HG02938 (cell line): Measurements from ENCODE around the gene CDKL1.
"Not testable (repeated sequence)": the region's sequence is repeated elsewhere in the genome, so short reads cannot be mapped to it uniquely, and the experiment has no call there.

ENCODE experiments used
- ATAC-seq: cut with Tn5 transposase; IDR thresholded peaks from one replicate; pipeline ENCODE4 v1.9.1; 2021; ENCODE audit warnings: mild to moderate bottlenecking, moderate library complexity; ENCODE audit not compliant: unreplicated experiment

Gene CDKL1

DNA sequence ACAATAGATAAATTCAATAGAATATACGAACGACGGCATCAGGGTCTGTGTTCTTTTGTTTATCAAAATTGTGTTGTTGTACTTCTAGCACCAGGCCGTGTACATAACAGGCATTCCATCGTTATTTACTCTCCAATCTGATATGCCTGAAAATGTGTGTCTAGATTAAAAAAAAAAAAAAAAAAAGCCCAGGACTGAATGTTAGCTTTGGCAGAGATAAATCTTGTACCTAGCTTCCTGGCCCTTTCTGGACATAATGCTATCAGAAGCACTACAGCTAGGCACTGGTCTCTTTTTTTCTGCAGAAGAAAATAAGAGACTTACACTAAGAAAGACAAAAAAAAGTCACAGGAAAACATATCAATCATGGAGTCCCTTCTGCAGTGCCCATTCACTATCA lies 37.0 kb downstream of the CDKL1 start:
- ATAC-seq, result no peak

DNA sequence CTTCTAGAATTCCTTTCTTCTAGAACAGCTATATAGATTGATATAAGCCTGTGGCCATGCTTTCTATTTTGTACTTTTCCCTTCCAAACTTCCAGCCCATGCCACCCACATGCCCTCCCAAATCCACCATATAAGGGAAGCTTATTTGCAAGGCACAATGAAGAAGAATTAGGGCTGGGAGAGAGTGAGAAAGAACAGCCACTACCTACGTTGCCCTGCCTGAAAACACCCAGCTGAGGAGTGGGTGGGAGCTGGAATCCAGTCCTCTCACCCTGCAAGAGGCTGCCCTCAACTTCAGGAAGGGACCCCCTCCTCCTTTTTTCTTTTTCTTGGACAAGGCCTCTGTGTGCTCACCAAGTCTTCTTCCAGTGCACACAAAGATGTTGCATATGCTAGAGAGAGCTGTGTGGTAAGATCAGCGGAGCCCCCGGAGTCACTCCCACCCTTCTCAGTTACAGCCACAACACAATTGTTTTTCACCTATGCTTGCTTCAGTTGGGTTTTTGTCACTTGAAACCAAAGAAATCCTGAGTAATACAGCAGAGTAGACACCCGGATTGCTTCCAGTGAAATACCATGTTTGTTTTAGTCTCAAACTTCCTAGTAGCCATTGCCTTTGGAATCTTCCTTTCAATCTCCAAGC lies 38.8 kb downstream of the CDKL1 start:
- ATAC-seq, result no peak

DNA sequence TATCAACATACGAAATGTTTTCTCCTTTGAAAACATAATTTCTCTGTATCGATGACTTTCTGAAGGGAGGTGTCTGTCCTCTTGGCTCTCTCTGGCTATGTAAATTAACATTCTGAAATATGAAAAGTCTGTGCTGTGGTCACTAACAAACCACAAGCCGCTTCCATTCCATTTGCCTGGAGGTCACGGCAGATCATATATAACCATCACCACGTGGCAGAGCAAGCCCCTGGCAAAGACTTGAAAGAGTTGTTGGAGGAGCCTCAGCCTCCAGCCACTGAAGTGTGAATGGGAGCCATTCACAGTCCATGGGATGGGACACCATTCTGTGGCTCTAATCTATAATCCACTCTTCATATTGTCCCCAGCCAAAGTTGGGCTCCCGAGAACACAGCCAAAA lies 39.6 kb downstream of the CDKL1 start:
- ATAC-seq, result no peak

DNA sequence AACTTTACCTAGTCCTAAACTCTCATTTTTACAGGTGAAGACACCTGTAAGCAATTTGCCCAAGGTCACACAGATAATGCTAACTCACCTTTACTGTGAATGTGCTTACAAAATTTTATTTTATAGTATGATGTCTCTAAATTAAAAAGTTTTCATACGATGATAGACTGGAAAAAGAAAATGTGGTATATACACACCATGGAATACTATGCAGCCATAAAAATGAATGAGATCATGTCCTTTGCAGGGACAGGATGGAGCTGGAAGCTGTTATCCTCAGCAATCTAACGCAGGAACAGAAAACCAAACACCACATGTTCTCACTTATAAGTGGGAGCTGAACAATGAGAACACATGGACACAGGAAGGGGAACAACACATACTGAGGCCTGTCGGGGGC lies 40.4 kb downstream of the CDKL1 start:
- ATAC-seq, result not testable (repeated sequence)

DNA sequence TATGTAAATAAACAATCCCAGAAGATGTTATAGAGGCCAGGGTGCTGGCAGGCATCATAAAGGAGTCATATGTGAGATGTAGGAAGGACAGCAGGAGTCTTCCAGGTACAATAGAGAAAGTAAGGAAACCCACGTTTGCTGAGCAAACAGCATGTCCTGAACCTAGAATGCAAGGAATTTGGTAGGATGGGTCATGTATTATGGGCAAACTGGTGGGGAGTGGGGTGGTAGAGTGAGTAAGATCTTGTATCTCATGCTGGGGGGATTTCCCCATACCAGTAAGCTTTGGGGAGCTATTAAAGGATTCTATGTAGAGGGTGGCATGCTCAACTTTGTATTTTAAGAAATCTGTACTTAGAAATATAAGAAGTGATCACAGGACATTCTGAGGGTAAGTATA lies 41.0 kb downstream of the CDKL1 start:
- no peak for ATAC-seq

DNA sequence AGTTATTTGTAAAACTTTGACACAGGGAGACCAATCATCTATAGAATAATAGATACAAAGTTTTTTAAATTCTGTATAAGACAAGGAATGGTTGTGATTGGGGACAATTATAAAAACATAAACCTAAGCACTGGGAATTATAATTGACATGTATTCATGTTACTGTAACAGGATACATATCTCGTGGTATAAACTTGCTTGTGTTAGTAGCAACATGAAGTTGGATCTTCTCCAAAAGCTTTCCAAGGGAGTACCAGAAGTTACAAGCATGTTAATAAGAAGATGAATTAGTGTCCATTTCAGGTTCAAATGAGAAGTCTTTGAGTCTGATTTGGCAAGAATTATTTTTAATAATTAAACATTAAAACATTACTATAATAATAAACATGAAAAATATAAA lies 42.2 kb downstream of the CDKL1 start:
- ATAC-seq, result no peak

DNA sequence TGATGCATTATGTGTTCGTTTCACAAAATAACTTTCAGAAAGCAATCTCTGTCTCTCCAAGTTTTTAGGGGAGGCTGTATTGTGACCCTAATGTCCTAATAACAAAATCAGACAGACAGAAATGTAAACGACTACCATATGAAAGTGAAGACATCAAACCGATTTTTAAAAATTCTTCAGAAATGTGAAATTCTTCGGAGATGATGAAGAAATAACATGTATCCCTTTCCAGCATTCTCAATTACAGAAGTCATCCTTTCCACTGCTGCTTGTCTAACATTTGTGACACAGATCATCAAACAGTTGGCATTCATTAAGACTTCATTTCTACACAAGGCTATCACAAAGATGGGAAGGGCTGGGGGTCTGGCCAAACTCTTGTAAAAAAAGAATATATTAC lies 43.6 kb downstream of the CDKL1 start:
- no peak for ATAC-seq

DNA sequence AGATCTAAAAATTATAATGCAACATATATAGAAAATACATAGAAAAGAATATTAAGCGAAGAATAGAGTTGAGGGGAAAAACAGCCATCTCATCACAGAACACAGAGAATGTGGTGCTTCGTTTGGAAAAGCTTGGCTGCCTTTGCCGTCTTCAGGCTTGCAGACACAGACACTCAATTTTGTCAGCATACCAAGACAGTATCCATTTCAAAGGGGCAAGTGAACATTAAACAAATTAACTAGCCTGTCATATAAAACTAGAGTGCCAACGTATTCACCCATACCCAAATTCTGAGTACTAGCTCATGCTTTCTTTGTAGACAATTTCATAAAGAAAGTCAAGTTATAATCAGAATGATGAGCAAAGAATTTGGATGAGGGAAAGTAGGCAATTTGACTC lies 44.1 kb downstream of the CDKL1 start:
- ATAC-seq, result no peak

DNA sequence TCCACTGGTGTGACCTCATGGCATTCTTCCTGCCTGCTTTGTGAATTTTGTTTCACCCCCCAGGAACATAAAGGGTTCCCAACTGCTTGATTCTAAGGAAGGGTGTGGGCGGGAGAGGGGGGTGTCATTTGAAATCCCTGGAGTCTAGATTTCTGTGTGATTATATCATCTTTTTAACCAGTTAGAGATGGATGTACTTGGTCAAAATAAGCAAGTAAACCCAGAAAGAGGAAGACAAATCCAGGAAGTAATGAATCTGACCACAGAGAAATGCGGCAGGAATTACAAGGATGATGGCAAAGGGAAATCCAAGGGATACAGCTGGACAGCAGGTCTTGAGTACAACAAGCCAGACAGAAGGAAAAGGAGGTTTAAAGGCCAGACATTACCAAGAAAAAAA lies 45.7 kb downstream of the CDKL1 start:
- no peak for ATAC-seq

DNA sequence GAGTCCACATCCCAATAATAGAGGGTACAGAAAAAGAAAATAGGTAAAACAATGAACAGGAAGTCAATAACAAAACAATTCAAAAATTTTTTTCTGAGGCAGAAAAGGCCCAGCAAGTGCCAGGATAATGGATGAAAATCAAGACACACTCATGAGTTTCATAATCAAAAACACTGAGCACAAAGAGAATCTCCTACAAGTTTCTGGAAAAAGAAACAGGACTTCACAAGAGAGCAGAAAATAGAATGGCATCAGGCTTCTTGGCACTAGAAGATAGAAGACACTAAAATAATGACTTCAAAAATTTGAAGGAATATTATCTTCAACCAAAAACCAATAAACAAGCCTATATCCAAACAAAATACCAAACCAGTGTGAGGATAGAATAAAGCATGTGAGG lies 47.7 kb downstream of the CDKL1 start:
- no peak for ATAC-seq

DNA sequence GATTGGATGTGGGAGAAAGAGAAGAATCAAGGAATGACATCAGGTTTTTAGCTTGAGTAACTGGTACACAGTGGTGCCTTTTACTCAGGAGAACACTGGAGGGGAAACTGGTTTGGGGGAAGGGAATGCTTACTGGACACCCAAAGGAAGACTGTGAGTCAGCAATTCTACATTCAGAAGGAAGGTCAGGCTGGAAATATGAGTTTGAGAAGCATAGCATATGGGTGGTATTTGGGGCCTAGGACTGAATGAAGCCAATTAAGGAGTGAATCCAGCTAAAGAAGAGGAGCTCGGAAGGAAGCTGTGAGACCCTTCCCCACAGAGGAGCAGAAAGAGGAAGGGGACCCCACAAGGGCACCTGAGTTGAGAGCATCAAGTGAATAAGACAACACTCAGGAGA lies 49.2 kb downstream of the CDKL1 start:
- ATAC-seq, result no peak

DNA sequence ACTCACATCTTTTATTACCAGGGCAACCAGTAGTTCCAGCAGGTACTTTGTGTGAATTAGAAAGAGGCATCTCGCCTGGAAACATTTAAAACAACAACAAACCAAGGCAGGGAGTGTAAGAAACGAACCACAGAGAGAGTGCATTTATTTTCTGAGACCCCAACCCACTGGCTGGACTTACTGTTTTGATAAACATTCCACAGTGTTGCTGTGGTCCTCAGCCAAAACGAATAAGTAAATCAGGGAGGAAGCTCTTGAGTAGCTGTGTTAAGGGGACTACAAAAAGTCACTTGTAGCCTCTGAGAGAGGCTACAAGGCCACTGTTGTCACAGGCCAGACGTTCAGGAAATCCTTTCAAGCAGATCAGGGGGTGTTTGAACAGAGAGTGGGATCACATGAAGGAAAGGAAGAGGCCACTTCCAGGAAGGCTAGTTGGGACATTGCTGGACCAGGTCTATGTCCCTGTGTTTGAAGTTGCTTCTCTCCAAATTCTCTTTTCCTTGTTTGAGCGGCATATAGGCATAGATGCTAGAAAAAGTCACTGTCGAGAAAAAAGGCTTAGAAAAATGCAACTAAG lies 50.7 kb downstream of the CDKL1 start:
- ATAC-seq, result no peak

DNA sequence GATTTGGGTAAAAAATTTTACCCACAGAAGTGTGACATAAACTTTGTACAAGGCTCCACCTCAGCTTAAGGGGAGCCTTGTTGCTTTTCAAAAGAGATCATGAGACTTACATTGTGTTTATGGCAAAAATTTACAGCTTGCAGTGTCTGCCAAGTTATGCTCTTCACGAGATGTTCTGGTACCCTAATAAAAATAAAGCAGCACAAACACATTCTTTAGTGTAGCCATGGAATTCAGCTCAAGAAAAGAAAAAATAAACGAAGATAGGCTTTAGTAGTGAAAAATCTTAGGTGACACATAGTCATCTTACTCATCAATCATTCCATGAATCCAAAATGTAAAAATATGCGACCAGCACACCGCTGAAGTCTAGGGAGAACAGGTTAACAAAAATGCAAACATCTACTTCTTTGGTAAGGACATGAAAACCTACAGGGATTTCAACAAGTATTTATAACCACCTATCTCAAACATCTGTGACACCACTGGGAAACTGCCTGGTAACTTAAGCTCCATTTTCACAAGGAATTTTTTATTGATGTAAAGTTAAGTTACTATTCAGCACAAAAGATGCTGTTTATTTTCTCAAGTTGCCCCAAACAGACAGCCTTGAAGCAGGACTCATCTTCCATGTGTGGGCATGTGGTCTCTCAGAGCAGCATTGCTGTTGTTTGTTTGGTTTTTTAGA lies 51.7 kb downstream of the CDKL1 start:
- ATAC-seq, result no peak

DNA sequence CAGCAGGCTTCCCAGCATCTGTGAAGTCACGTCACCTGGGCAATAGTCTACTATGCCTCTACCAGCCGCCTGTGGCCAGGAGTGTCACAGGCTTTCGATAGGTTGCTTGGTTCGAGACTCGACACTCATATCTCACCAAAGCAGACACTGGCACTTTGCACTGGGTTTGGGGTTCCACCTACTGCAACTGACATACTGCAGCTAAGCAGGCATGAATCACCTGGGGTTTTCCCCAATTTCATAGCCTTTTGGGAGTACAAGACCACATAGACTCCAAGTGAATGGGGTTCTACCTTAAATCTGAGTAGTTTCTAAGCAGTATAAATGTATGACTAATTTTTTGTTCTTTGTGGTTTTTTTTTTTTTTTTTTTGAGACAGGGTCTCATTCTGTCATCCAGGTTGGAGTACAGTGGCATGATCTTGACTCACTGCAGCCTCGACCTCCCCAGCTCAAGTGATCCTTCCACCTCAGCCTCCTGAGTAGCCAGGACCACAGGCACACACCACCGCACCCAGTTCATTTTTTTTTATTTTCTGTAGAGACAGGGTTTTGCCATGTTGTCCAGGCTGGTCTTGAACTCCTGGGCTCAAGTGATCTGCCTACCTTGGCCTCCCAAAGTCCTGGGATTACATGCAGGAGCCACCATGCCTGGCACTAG lies 52.4 kb downstream of the CDKL1 start:
- ATAC-seq, result peak; percentile 65

DNA sequence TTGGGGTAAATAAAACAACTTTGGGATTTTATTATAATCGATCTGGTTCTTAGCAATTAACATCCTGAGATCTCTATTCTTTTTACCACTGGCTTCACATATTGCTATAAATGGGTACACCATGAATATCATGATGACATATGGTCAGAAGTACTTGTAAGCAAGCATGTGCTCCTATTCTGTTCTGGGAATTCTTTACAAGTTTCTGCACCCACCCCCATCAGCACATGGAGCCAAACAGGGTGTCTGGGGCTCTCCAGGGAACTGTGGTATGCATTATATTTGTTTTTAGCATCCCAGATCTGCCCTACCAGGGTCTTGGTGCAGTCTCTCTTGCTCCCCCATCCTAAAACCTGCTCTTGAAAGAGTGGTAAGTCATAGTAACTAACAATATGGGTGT lies 53.2 kb downstream of the CDKL1 start:
- no peak for ATAC-seq

DNA sequence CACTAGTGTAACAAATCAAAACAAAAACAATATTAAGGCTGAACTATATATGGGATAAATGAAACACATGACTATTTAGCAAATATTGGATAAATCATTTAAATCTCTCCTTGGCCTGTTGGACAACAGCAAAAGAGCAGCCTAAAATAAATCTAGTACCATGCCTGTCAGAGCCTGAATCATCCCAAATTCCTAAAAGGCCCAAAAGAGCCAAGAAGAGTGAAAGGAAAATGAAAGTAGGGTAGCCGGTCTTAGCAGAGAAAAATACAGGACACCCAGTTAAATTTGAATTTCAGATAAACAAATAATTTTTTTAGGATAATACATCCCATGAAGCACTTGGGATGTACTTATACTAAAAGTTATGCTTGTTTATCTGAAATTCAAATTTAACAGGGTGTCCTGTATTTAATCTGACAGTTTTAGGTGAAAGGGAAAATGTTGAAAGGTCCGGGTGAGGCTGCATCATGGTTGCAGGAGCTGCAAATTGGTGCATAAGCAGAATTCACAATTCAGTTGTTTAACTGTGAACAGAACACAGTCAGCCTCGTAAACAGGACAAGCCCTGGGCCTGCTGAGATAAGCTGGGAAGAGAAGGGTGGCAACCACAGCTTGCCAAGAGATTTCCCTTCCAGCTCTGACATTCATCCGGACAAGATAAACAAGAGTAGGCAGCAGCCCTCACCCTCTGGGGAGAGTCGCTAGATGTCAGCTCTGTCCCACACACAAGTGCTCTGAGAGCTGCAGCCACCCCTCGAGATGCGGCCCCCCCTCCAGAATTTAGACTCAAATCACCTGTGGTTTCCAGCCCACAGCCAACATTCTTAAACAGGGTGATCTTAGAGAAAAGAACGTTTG lies 54.2 kb downstream of the CDKL1 start:
- peak; percentile 52 for ATAC-seq

DNA sequence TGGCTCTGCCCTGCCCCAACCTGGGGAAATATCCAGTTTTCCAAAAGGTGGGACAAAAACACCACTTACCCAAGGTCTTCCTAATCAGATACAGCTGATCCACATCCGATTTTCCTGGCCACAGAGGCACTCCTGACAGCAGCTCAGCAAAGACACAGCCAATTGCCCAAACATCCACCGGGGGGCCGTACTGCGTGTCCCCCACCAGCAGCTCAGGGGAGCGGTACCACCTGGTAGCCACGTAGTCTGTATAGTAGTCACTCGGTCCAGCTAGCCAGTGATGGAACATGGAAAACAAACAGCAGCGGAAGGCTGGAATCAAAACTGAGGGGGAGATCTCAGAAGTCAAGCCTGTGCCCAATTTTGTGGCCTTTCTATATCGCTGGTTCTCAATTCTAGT lies 55.7 kb downstream of the CDKL1 start:
- no peak for ATAC-seq

DNA sequence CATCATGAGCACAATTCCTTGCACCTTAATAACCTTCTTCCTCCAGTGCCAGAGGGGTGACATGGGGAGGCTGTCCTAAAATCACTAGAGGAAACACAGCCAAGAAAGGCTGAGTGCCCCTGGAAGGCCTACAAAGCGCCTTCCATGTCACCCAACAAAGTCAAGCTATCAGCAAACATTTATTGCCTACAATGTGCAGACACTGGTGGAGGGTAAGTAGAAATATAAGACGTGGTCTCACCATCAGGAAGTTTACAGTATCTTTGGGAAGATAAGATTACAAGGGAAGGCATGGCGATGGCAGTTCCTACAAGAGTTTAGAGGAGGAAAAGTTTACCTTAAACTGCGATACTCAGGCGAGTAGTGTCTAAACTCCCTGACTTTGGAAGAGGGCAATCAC lies 56.6 kb downstream of the CDKL1 start:
- ATAC-seq, result no peak

DNA sequence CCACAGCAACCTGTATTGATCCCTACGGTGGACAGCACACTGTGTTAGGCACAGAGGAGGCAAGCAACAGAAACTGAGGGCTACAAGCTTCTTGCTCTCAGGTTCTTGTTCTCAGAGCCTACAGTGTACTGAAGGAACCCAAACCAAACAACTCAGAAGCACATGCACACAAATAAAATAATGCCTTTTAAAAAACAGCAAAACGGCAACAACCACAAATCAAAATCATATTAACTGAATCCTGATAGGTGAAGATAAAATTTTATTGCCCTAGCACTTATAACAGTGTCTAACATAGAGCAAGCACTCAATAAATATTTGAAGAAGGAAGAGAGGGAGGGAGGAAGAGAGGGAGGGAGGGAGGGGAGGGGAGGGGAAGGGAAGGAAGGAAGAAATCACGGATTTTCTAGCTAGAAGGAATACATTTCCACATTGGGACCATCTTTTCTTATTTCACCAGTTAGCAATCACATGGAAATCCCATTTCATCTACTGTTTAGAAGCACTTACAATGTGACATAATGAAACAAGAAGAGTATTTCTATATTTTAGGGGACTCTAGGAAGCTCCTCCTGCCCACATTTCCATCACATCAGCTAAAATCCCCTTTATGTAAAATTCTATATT lies 57.4 kb downstream of the CDKL1 start:
- no peak for ATAC-seq

DNA sequence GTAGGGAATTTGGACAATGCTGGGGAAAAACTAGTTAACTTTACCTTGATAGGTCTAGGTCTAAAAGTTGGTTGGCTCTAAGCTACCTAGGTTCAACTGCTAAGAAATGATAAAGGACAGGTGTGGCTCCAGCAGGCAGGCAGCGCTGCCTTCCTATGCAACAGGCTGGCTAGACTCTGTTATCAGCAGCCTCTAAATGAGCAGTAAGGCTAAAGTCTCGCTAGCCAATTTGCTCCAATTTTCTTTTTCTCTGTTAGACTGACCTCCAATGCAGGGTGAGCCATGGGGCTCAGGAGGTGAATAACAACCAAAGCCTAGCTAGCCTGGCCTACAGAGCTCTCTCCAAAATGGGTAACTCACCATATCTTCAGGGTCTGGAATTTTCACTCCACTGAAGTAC lies 58.1 kb downstream of the CDKL1 start:
- ATAC-seq, result no peak
